B cell (primary cell): Measurements from ENCODE around the gene TBRG4.

ENCODE experiments used
- CTCF ChIP-seq: fragments of 200-600 bp; IDR thresholded peaks from one replicate; pipeline ENCODE4 v1.8.0; 2022; ENCODE audit warnings: antibody characterized with exemption, mild to moderate bottlenecking
- EZH2 ChIP-seq: IDR thresholded peaks from 2 replicates; pipeline ENCODE4 v1.6.1; 2012; ENCODE audit warnings: borderline replicate concordance, low read depth, mild to moderate bottlenecking, moderate library complexity, low read length; ENCODE audit not compliant: insufficient read depth, poor library complexity, severe bottlenecking

DNA sequence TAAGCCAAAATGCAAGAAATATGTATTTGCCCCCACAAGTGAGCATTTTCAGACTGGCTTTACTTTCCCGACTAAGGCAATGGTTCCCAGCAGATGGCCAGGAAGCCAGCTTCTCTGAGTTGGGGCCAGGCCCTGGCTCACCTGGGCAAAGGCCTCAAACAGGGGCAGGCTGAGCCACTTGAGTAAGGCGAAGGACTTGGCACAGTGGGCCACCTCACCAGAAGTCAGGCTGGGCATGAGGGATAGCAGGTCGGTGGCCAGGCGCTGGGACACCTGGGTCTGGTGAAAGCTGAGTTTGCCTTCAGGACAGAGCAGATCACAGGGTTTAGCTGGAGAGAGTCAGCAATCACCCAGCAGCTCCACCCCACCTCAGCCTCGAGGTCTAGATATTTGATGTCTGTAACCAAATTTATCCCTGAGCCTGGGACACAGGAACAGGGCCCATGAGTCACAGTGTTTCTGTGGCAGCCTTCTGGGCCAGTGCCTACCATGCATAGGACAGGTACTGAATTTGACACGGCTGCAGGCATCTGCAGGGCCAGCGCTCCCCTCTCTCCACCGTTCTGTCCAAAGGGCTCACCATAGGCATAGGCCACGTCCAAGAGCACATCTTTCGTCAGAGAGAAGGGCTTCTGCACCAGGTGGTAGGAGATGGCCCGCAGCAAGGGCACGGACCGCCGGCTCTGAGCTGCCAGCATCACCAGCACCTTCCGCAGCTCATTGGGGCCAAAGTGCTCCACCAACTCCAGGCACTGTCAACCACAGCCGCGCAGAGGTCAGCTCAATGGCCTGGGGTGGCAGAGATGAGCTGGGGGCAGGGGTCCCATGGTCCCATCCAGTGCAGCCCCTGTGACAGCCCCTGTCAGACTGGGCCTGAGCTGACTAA, 7.3 kb downstream of the TBRG4 start:
- no peak for TF ChIP-seq CTCF
- no peak for TF ChIP-seq EZH2
